ENCODE results near the gene PEAK1. TPM values are rescaled to one million over a fixed set of nuclear protein-coding genes. Genes with fewer than 3 reads are reported as not detected.
A peak's percentile ranks its signal among the peaks of the same experiment; 100 is the strongest.

PEAK1 gene
- total and polyA plus RNA-seq, 2 experiments from 2014 or later = 15.8 to 42.0 TPM

GRCh38 chr15:77096138-77096537 lies 323.8 kb downstream of the PEAK1 start:
- Histone ChIP-seq H3K36me3 (no peaks in the 10 kb centered on the region), H3K4me1 (ENCODE audit: low read depth) (peaks cover 1% of the 10 kb centered on the region)
- TF ChIP-seq CTCF (IDR thresholded peaks at IDR 0.05; ENCODE audit: low read depth, low read length) = no peak

GRCh38 chr15:77094397-77095030 lies 325.4 kb downstream of the PEAK1 start:
- no peak for DNase-seq (ENCODE audit: low read depth in 1 of 2, low spot score in 1 of 2)
- H3K27ac ChIP-seq = no peak overlapping the region
- H3K4me3 ChIP-seq = no peak overlapping the region
- no peaks in the 10 kb centered on the region for H3K27me3 ChIP-seq
- no peaks in the 10 kb centered on the region for H3K36me3 ChIP-seq
- no peaks in the 10 kb centered on the region for H3K4me1 ChIP-seq (ENCODE audit: low read depth)
- no peaks in the 10 kb centered on the region for H3K9me3 ChIP-seq (ENCODE audit: low read depth)
- peak; percentile 36 for TF ChIP-seq CTCF (IDR thresholded peaks at IDR 0.05; ENCODE audit: low read depth, low read length)

More at GRCh38 chr15:77096138-77096537, 323.8 kb downstream of the PEAK1 start:
- H3K9me3 ChIP-seq (ENCODE audit: low read depth) = no peaks in the 10 kb centered on the region
- no peak for DNase-seq (ENCODE audit: low read depth in 1 of 2, low spot score in 1 of 2)
- no peaks in the 10 kb centered on the region for H3K27me3 ChIP-seq
- no peak overlapping the region for H3K4me3 ChIP-seq
- no peak overlapping the region for H3K27ac ChIP-seq

GRCh38 chr15:77093436-77093835 lies 326.5 kb downstream of the PEAK1 start:
- no peak for DNase-seq (ENCODE audit: low read depth in 1 of 2, low spot score in 1 of 2)
- H3K9me3 ChIP-seq (ENCODE audit: low read depth) = no peaks in the 10 kb centered on the region
- H3K27me3 ChIP-seq = no peaks in the 10 kb centered on the region
- no peak overlapping the region for H3K4me3 ChIP-seq
- no peaks in the 10 kb centered on the region for H3K4me1 ChIP-seq (ENCODE audit: low read depth)
- H3K27ac ChIP-seq = no peak overlapping the region
- no peak for TF ChIP-seq CTCF (IDR thresholded peaks at IDR 0.05; ENCODE audit: low read depth, low read length)
- no peaks in the 10 kb centered on the region for H3K36me3 ChIP-seq

- H3K4me3 ChIP-seq = no peak overlapping the region
- H3K27me3 ChIP-seq = no peaks in the 10 kb centered on the region
- no peak overlapping the region for H3K27ac ChIP-seq
- no peaks in the 10 kb centered on the region for H3K4me1 ChIP-seq (ENCODE audit: low read depth)
- no peaks in the 10 kb centered on the region for H3K36me3 ChIP-seq
- no peaks in the 10 kb centered on the region for H3K9me3 ChIP-seq (ENCODE audit: low read depth)
- no peak for TF ChIP-seq CTCF (IDR thresholded peaks at IDR 0.05; ENCODE audit: low read depth, low read length)
- no peak for DNase-seq (ENCODE audit: low read depth in 1 of 2, low spot score in 1 of 2)
These were observed 328.8 kb downstream of the PEAK1 start for GRCh38 chr15:77091097-77091496.

- DNase-seq (ENCODE audit: low read depth in 1 of 2, low spot score in 1 of 2) = no peak
- no peak overlapping the region for H3K4me3 ChIP-seq
- no peaks in the 10 kb centered on the region for H3K27me3 ChIP-seq
- TF ChIP-seq CTCF (IDR thresholded peaks at IDR 0.05; ENCODE audit: low read depth, low read length) = no peak
- H3K36me3 ChIP-seq = no peaks in the 10 kb centered on the region
- no peaks in the 10 kb centered on the region for H3K9me3 ChIP-seq (ENCODE audit: low read depth)
- no peaks in the 10 kb centered on the region for H3K4me1 ChIP-seq (ENCODE audit: low read depth)
- H3K27ac ChIP-seq = no peak overlapping the region
These were observed 332.7 kb downstream of the PEAK1 start for GRCh38 chr15:77087213-77087612.

Measured in cardiac muscle cell (in vitro differentiated cells and primary cell).